ENCODE data around the gene CALHM5.

DNA sequence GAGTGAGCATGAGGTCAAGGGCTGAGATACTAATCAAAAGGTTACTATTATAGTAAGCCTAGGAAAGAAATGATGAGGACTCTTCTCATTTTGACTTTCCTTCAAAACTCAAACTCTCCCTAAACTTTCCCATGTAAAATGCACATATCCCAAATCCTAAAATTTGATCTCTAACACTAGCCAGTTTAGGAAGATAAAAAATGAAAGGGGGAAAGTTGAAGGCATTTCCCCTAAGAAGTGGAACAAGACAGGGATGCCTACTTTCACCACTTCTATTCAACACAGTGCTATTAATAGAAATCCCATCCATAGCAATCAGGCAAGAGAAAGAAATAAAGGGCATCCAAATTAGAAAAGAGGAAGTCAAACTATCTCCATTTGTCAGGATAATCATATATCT, 2.9 kb upstream of the CALHM5 start:
- TF ChIP-seq, protein P1, sequence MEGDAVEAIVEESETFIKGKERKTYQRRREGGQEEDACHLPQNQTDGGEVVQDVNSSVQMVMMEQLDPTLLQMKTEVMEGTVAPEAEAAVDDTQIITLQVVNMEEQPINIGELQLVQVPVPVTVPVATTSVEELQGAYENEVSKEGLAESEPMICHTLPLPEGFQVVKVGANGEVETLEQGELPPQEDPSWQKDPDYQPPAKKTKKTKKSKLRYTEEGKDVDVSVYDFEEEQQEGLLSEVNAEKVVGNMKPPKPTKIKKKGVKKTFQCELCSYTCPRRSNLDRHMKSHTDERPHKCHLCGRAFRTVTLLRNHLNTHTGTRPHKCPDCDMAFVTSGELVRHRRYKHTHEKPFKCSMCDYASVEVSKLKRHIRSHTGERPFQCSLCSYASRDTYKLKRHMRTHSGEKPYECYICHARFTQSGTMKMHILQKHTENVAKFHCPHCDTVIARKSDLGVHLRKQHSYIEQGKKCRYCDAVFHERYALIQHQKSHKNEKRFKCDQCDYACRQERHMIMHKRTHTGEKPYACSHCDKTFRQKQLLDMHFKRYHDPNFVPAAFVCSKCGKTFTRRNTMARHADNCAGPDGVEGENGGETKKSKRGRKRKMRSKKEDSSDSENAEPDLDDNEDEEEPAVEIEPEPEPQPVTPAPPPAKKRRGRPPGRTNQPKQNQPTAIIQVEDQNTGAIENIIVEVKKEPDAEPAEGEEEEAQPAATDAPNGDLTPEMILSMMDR (IDR thresholded peaks at IDR 0.05 in 4 of 5, conservative IDR thresholded peaks at IDR 0.05 in 1 of 5), result no peak
- TF ChIP-seq POLR2A (IDR thresholded peaks at IDR 0.05), result no peak
